Measurements from ENCODE around the gene TRNAU1AP. TPM values are rescaled to one million over a fixed set of nuclear protein-coding genes. Genes with fewer than 3 reads are reported as not detected.
A peak's percentile ranks its signal among the peaks of the same experiment; 100 is the strongest.

TRNAU1AP gene
- total RNA-seq, 1 donor from 2014 or later: 39.6 TPM

DNA sequence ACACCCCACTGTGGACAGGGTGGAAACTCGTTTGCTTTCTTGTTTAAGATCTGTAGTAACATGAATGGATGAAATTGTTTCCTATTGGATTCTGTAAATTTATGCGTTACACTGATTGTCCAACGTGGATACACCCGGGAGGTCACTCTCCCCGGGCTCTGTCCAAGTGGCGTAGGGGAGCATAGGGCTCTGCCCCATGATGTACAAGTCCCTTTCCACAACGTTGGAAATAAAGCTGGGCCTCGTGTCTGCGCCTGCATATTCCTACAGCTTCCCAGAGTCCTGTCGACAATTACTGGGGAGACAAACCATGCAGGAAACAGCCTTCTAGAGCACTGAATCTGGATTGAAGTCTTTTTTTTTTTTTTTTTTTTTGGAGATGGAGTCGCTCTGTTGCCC is 45.6 kb upstream of the TRNAU1AP start:
- H3K27me3 Mint-ChIP-seq (ENCODE audit: unreplicated experiment): peaks cover 8% of the 10 kb centered on the region
- peak overlapping the region; percentile 97 for H3K4me3 Mint-ChIP-seq (ENCODE audit: unreplicated experiment)
- peak overlapping the region; percentile 94 for H3K27ac Mint-ChIP-seq (ENCODE audit: unreplicated experiment)
- H3K9me3 Mint-ChIP-seq (ENCODE audit: unreplicated experiment): no peaks in the 10 kb centered on the region
- H3K36me3 Mint-ChIP-seq (ENCODE audit: low read depth, unreplicated experiment): peaks cover 30% of the 10 kb centered on the region
- DNase-seq (ENCODE audit: low spot score): no peak
- H3K4me1 Mint-ChIP-seq (ENCODE audit: unreplicated experiment): peaks cover 17% of the 10 kb centered on the region
- TF ChIP-seq, protein P1, sequence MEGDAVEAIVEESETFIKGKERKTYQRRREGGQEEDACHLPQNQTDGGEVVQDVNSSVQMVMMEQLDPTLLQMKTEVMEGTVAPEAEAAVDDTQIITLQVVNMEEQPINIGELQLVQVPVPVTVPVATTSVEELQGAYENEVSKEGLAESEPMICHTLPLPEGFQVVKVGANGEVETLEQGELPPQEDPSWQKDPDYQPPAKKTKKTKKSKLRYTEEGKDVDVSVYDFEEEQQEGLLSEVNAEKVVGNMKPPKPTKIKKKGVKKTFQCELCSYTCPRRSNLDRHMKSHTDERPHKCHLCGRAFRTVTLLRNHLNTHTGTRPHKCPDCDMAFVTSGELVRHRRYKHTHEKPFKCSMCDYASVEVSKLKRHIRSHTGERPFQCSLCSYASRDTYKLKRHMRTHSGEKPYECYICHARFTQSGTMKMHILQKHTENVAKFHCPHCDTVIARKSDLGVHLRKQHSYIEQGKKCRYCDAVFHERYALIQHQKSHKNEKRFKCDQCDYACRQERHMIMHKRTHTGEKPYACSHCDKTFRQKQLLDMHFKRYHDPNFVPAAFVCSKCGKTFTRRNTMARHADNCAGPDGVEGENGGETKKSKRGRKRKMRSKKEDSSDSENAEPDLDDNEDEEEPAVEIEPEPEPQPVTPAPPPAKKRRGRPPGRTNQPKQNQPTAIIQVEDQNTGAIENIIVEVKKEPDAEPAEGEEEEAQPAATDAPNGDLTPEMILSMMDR (IDR thresholded peaks at IDR 0.05; ENCODE audit: unreplicated experiment): no peak

DNA sequence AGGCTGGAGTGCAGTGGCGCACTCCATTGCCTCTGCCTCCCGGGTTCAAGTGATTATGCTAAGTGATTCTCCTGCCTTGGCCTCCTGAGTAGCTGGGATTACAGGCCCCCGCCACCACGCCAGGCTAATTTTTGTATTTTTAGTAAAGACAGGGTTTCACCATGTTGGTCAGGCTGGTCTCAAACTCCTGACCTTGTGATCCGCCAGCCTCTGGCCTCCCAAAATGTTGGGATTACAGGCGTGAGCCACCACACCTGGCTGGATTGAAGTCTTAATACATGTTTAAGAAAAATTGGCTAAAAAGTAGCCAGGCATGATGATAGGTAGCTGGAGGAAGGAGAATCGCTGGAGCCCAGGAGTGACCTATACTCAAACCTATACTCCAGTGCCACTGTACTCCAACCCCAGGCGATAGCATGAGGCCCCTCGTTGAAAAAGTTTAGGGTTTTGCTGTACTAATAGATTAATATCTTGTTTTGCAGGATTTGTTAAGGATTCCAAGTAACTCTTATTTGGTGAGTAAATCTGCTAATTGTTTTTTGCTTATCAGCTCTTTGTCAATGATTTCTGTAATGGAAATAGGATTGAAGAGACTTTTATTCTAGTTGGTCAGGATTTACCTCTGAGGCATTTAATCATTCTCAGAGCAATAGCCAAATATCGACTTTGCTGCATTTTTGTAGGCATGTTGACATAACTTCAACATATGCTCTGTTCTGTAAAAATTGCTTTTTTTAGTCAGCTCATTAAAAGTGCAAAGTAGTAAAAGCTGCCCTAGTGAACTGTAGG is 45.0 kb upstream of the TRNAU1AP start:
- no peak for DNase-seq (ENCODE audit: low spot score)
- peak overlapping the region; percentile 97 for H3K4me3 Mint-ChIP-seq (ENCODE audit: unreplicated experiment)
- H3K27ac Mint-ChIP-seq (ENCODE audit: unreplicated experiment): peak overlapping the region; percentile 62
- peaks cover 35% of the 10 kb centered on the region for H3K36me3 Mint-ChIP-seq (ENCODE audit: low read depth, unreplicated experiment)
- H3K4me1 Mint-ChIP-seq (ENCODE audit: unreplicated experiment): peaks cover 17% of the 10 kb centered on the region
- no peaks in the 10 kb centered on the region for H3K9me3 Mint-ChIP-seq (ENCODE audit: unreplicated experiment)
- TF ChIP-seq, protein P1 (IDR thresholded peaks at IDR 0.05; ENCODE audit: unreplicated experiment): no peak
- peaks cover 10% of the 10 kb centered on the region for H3K27me3 Mint-ChIP-seq (ENCODE audit: unreplicated experiment)

DNA sequence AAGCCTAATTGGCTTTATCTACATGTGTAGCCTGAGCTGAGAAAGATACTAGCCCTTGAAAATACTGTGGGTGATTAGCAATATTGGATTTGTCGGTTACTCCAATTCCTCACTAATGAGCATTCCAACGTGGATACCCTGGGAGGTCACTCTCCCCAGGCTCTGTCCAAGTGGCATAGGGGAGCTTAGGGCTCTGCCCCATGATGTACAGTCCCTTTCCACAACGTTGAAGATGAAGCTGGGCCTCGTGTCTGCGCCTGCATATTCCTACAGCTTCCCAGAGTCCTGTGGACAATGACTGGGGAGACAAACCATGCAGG is 44.5 kb upstream of the TRNAU1AP start:
- Mint-ChIP-seq H3K4me3 (ENCODE audit: unreplicated experiment) (peak overlapping the region; percentile 97), H3K36me3 (ENCODE audit: low read depth, unreplicated experiment) (peaks cover 35% of the 10 kb centered on the region), H3K9me3 (ENCODE audit: unreplicated experiment) (no peaks in the 10 kb centered on the region), H3K27me3 (ENCODE audit: unreplicated experiment) (peaks cover 10% of the 10 kb centered on the region), H3K27ac (ENCODE audit: unreplicated experiment) (peak overlapping the region; percentile 62), H3K4me1 (ENCODE audit: unreplicated experiment) (peaks cover 17% of the 10 kb centered on the region)
- TF ChIP-seq, protein P1 (IDR thresholded peaks at IDR 0.05; ENCODE audit: unreplicated experiment): no peak
- DNase-seq (ENCODE audit: low spot score): no peak

DNA sequence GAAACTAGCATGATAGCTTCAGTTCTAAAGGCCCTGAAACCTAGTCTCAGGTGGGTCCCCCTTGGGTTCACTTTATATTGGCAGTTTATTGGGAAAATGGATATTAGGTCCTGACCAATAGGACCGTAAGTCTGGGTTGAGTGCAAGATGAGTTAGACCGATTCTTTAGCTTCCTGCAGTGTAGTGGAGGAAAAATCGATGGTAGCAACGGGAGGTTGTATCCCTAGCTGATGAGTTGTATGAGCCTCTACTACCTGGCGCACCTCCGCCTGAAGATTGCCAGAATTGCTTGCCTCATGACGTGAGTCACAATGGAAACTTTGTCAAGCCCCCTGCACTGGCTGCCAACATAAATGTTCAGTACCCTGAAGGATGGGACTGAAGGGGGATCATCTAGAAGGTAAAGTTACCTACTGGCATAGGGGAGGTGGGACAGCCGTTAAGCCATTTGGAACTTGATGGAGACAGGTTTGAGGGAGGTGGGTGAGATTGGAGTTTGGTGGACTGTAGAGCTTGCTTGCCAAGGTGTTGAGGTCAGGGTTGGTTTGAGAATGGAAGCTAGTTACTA is 43.1 kb upstream of the TRNAU1AP start:
- H3K27ac Mint-ChIP-seq (ENCODE audit: unreplicated experiment): peak overlapping the region; percentile 76
- H3K4me3 Mint-ChIP-seq (ENCODE audit: unreplicated experiment): peak overlapping the region; percentile 72
- H3K27me3 Mint-ChIP-seq (ENCODE audit: unreplicated experiment): peaks cover 10% of the 10 kb centered on the region
- no peaks in the 10 kb centered on the region for H3K9me3 Mint-ChIP-seq (ENCODE audit: unreplicated experiment)
- DNase-seq (ENCODE audit: low spot score): no peak
- TF ChIP-seq, protein P1 (IDR thresholded peaks at IDR 0.05; ENCODE audit: unreplicated experiment): no peak
- peaks cover 35% of the 10 kb centered on the region for H3K36me3 Mint-ChIP-seq (ENCODE audit: low read depth, unreplicated experiment)
- H3K4me1 Mint-ChIP-seq (ENCODE audit: unreplicated experiment): peaks cover 17% of the 10 kb centered on the region

Data from endothelial cell (in vitro differentiated cells).